HG03066 (cell line): ENCODE measurements around the gene CENATAC.
"Not testable (repeated sequence)": the region's sequence is repeated elsewhere in the genome, so short reads cannot be mapped to it uniquely, and the experiment has no call there.

Experiments
- ATAC-seq: cut with Tn5 transposase; IDR thresholded peaks from one replicate; pipeline ENCODE4 v1.9.1; 2021; ENCODE audit warnings: low read depth; ENCODE audit not compliant: unreplicated experiment

The CENATAC gene, protein sequence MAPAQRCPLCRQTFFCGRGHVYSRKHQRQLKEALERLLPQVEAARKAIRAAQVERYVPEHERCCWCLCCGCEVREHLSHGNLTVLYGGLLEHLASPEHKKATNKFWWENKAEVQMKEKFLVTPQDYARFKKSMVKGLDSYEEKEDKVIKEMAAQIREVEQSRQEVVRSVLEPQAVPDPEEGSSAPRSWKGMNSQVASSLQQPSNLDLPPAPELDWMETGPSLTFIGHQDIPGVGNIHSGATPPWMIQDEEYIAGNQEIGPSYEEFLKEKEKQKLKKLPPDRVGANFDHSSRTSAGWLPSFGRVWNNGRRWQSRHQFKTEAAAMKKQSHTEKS

DNA sequence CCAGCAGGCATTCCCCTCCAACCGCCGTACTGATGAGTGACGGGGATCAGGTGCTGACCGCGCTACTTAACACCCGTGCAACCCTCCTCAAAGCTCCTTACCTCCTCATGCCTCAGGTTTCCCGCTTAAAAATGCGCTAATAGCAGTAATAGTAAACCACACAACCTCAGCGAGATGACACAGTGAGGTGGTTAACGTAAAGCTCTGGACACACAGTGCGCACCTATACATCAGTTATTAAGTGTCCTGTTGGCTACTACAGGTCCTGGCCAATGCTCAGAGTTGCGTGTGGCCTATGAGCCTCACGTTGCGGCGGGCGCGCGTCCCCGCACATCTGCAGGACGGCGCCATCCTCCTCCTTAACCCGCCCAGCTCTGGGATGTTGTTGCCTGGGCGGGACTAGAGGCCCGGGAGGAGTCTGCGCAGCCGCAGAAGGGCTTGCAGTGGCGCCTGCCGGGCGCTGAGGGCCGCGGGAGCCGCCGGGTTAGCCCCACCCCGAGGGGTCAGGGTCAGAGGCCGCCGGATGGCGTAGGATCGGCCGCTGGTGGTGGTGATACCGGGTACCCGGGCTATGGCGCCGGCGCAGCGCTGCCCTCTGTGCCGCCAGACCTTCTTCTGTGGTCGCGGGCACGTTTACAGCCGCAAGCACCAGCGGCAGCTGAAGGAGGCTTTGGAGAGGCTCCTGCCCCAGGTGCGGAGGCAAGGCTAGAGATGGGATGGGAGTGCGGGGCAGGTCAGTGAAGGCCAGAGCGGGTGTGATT is at the start of gene CENATAC:
Gene CENATAC, plus strand, starts transcription at position 512 of the 761 bp plus-strand sequence. Its CDS starts 60 bp downstream, at position 572.
- ATAC-seq = peak; percentile 90

DNA sequence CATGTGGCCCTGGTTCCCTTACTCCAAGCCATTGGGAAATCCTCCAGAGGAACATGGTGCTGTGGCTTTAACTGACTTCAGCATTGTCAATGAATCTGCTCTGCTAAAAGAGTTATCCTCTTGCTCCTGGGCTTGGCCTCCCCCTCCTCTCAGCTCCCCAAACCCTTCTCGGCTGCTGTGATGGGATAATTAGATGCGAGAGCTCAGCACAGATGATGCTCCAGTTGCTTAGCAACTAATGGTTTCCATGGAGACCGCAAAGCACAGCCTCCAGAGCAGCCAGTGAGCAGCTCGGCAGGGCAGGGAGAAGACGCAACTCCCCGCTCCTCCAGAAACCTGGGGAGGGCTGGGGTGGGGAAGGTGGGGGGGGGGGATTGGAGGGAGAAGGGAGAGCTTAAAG is 44.7 kb upstream of the CENATAC start:
- ATAC-seq = no peak

DNA sequence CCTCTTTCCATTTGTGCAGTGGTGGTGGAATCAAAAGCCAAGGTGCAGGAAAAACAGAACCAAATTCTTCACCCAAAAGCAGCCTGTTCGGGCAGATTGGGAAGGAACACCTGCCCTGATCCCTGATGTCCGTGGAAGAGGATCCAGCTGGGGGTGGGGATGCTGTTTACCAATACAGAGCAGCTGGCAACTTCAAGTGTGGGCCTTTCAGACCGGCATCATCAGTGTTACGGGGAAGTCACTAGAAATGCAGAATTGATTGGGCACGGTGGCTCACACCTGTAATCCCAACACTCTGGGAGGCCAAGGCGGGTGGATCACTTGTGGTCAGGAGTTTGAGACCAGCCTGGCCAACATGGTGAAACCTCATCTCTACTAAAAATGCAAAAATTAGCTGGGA is 44.0 kb upstream of the CENATAC start:
- not testable (repeated sequence) for ATAC-seq

- ATAC-seq = peak; percentile 76
Observed at GRCh38 chr11:118956094-118956846, 41.7 kb upstream of the CENATAC start, which contains the start of gene UPK2. TSS of gene UPK2 (plus strand) at chr11:118956298. CDS start at chr11:118956351, 53 bp downstream.

- ATAC-seq = no peak
Observed at GRCh38 chr11:118956847-118957469, 41.0 kb upstream of the CENATAC start.

- ATAC-seq = no peak
Observed at GRCh38 chr11:118957549-118957948, 40.4 kb upstream of the CENATAC start.

DNA sequence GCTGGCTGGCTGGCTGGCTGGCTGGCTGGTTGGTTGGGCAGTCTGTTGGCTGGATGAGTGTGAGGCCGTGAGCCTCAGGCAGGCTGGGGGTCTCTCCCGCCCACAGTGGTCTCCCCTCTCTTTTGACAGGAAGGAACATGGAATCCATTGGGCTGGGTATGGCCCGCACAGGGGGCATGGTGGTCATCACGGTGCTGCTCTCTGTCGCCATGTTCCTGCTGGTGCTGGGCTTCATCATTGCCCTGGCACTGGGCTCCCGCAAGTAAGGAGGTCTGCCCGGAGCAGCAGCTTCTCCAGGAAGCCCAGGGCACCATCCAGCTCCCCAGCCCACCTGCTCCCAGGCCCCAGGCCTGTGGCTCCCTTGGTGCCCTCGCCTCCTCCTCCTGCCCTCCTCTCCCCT is 40.0 kb upstream of the CENATAC start:
- ATAC-seq = no peak

- ATAC-seq = no peak
Observed at GRCh38 chr11:118958577-118958976, 39.4 kb upstream of the CENATAC start.

GRCh38 chr11:118961189-118961588 is 36.7 kb upstream of the CENATAC start:
- ATAC-seq = no peak

DNA sequence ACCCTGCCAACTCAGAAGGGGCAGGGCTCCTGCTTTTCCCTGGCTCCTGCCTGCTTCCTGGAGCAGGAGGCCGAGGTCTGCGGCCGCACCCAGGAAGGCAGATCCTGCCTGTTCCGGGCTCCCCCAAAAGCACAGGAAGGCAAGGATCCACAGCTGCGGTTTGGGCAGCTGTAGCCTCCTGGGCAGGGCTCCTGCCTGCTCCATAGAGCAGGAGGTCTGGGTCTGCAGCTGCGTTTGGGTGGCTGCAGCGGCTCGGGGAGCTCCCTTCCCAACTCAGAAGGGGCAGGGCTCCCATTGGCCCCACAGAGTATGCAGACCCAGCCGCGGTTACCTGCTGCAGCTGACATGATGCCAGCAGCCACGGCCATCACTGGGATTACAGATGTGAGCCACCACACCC is 36.3 kb upstream of the CENATAC start:
- ATAC-seq = no peak

DNA sequence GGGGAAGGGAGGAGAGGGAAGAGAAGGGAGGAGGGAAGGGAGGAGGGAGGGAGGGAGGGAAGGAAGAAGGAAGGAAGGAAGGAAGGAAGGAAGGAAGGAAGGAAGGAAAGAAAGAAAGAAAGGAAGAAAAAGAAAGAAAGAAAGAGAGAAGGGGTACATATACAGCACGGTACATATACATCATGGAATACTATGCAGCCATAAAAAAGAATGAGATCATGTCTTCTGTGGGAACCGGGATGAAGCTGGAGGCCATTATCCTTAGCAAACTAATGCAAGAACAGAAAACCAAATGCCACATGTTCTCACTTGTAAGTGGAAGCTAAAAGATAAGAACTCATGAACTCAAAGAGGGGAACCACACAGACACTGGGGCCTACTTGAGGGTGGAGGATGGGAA is 28.4 kb upstream of the CENATAC start:
- ATAC-seq = not testable (repeated sequence)

DNA sequence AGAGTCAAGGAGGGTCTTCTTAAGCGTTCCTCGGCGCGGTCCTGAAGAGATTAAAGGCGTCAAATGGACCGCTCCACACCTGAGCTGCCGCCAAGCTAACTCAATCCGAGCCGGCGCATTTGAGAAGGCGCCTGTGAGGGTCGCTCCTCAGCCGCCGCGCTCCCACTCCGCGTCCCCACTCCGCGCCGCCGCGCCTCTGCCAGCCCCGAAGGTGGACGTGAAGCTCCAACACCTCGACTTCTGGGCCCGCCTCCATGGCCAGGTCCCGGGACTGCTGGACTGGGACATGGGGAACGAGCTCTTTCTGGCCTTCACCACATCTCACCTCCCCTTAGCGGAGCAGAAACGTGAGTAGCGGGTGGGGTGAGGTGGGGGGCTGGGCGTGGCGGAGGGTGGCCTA is 26.3 kb upstream of the CENATAC start, which contains the start of gene FOXR1:
Gene FOXR1, plus strand, starts transcription at position 116 of the 400 bp plus-strand sequence. Its CDS starts 171 bp downstream, at position 287.
- ATAC-seq = no peak

DNA sequence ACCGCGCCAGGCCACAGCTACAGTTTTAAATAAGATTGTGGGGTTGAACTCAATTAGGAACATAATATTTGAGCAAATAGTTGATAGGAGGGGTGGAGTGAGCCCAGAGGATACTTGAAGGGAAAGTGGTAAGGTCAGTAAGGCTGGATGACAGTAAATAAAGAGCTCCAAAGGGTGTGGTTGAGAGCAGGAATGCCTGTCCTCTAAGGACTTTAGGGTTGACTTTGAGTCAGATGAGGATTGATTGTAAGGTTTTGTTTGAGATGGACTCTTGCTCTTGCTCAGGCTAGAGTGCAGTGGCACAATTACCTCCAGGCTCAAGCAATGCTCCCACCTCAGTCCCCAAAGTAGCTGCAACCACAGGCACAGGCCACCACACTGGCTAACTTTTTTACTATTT is 24.0 kb upstream of the CENATAC start:
- no peak for ATAC-seq

DNA sequence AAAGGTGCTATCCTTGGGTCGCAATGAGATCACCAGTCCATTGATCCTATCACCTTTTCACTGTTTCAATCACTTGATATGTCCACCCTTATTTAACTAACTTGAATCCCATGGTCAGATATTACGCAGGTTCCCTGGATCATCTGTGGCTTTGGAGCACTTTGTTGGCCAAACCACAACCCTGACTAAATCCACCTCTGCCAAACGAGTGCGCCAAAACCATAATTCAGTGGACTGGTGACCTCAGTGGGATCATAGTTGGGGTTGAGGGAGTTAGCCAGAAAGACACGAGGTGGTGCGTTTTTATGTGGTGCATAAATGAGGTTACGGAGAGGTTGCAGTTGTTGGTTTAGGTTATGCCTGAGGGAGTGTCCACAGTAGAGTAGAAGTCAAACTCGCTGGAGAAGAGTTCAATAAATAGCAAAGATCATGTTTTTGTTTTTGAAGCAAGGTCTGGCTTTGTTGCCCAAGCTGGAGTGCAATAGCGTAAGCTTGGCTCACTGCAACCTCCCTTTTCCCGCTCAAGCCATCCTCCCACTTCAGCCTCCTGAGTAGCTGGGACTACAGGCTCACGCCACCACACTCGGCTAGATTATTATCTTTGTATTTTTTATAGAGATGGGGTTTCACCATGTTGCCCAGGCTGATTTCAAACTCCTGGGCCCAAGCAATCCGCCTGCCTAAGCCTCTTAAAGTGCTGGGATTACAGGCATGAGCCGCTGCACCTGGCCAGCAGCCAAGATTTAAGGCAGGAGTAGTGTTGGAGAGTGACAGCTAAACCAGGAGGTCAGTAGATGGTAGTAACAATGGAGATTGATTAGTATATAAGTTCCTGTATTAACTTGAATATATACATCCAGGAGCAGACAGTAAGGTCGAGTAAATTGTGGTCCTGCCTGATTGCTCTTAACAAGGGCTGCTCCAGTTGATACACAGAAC is 21.9 kb upstream of the CENATAC start:
- no peak for ATAC-seq

DNA sequence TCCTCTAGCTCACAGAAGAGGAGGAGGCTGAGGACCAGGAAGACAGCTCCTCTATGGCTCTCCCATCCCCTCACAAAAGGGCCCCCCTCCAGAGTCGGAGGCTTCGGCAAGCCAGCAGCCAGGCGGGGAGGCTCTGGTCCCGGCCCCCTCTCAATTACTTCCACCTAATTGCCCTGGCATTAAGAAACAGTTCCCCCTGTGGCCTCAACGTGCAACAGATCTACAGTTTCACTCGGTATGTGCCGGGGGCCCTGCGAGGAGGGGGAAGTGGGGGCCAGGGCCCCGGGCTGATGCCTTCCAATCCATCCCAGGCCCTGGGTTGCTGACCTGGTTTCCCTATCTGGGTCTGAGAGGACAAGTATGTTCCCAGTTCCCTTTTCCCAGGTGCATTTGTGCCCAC is 18.5 kb upstream of the CENATAC start:
- no peak for ATAC-seq

GRCh38 chr11:118980191-118980881 is 17.6 kb upstream of the CENATAC start:
- no peak for ATAC-seq

- ATAC-seq = not testable (repeated sequence)
Observed at GRCh38 chr11:118984337-118984736, 13.6 kb upstream of the CENATAC start.

- no peak for ATAC-seq
Observed at GRCh38 chr11:118984825-118985224, 13.1 kb upstream of the CENATAC start.

GRCh38 chr11:118988280-118988679 is 9.7 kb upstream of the CENATAC start:
- no peak for ATAC-seq
